Effector memory CD4-positive, alpha-beta T cell (primary cell): ENCODE measurements around the gene KIAA1328.

Experiments
- DNase-seq, 3 donors: peaks; one replicate each; pipeline ENCODE4 v3.0.0-alpha.2; 2020
- H3K27ac ChIP-seq: 2 replicates; pipeline ENCODE4 v1.7.0; 2013; ENCODE audit warnings: mild to moderate bottlenecking, low read length, moderate library complexity; ENCODE audit not compliant: insufficient read depth, poor library complexity, severe bottlenecking
- H3K27me3 ChIP-seq: replicated peaks from 2 replicates; pipeline ENCODE4 v1.7.0; 2013; ENCODE audit warnings: mild to moderate bottlenecking, low read length; ENCODE audit not compliant: insufficient read depth, control insufficient read depth, poor library complexity, severe bottlenecking
- H3K36me3 ChIP-seq: 2 replicates; pipeline ENCODE4 v1.7.0; 2013; ENCODE audit warnings: mild to moderate bottlenecking, low read length, moderate library complexity; ENCODE audit not compliant: control insufficient read depth, insufficient read depth
- H3K4me1 ChIP-seq: 2 replicates; pipeline ENCODE4 v1.7.0; 2013; ENCODE audit warnings: low read length, mild to moderate bottlenecking; ENCODE audit not compliant: control insufficient read depth, insufficient read depth, poor library complexity, severe bottlenecking
- H3K4me3 ChIP-seq: 2 replicates; pipeline ENCODE4 v1.7.0; 2013; ENCODE audit warnings: low read length, low read depth, mild to moderate bottlenecking; ENCODE audit not compliant: insufficient read depth, poor library complexity, severe bottlenecking
- H3K9me3 ChIP-seq: 2 replicates; pipeline ENCODE4 v1.7.0; 2013; ENCODE audit warnings: mild to moderate bottlenecking, low read length, moderate library complexity; ENCODE audit not compliant: control insufficient read depth

Gene KIAA1328

GRCh38 chr18:37249895-37250618 is 421.1 kb downstream of the KIAA1328 start:
- DNase-seq: no peak
- no peaks in the 10 kb centered on the region for H3K9me3 ChIP-seq
- peaks cover 12% of the 10 kb centered on the region for H3K27me3 ChIP-seq
- no peak overlapping the region for H3K27ac ChIP-seq
- no peaks in the 10 kb centered on the region for H3K36me3 ChIP-seq
- peaks cover 2% of the 10 kb centered on the region for H3K4me1 ChIP-seq
- no peak overlapping the region for H3K4me3 ChIP-seq

DNA sequence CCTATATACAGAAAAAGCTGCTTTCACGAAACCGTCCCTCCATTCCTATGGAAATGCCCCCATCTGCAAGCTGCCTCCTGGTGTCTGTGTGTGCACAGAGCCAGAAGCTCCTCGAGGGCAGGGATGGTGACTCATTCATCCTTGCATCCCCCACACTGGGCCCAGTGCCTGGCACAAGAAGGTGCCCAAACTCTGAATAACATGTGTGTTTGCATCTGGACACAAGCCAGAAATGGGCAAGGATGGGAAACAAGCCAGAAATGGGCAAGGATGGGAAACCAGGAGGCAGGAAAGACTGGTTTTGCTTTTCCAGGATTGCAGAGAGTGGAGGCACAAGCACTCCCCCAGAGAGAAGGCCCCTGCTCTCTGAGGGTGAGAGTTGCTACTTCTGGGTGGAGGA is 422.8 kb downstream of the KIAA1328 start:
- Histone ChIP-seq H3K9me3 (no peaks in the 10 kb centered on the region), H3K4me3 (no peak overlapping the region), H3K36me3 (no peaks in the 10 kb centered on the region), H3K27me3 (peaks cover 17% of the 10 kb centered on the region), H3K4me1 (peaks cover 2% of the 10 kb centered on the region), H3K27ac (no peak overlapping the region)
- DNase-seq: no peak

DNA sequence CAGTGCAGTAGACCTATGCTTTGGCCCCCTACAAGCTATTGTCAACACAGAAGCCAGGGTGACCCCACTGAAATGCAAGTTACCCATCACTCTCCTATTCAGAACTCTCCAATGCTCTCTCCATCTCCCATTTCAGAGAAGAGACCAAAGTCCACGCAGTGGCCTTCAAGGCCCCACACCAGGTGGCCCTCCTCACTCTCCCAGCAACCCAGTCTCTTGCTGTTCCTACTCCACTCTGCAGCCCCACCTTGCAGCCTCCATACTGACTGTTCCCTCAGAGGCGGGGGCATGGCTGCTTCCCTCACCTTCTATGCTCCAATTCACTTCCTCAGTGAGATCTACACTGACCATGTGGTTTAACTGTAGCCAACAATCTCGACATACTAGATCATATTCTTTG is 423.4 kb downstream of the KIAA1328 start:
- Histone ChIP-seq H3K27ac (no peak overlapping the region), H3K9me3 (no peaks in the 10 kb centered on the region), H3K4me3 (no peak overlapping the region), H3K4me1 (peaks cover 2% of the 10 kb centered on the region), H3K27me3 (peaks cover 17% of the 10 kb centered on the region), H3K36me3 (no peaks in the 10 kb centered on the region)
- DNase-seq: no peak

- no peaks in the 10 kb centered on the region for H3K36me3 ChIP-seq
- no peak for DNase-seq
- no peaks in the 10 kb centered on the region for H3K9me3 ChIP-seq
- peaks cover 17% of the 10 kb centered on the region for H3K27me3 ChIP-seq
- H3K4me3 ChIP-seq: no peak overlapping the region
- H3K4me1 ChIP-seq: peaks cover 2% of the 10 kb centered on the region
- no peak overlapping the region for H3K27ac ChIP-seq
These were observed 424.0 kb downstream of the KIAA1328 start for GRCh38 chr18:37252854-37253393.

- peaks cover 2% of the 10 kb centered on the region for H3K4me1 ChIP-seq
- H3K36me3 ChIP-seq: no peaks in the 10 kb centered on the region
- H3K27me3 ChIP-seq: peaks cover 17% of the 10 kb centered on the region
- no peaks in the 10 kb centered on the region for H3K9me3 ChIP-seq
- no peak for DNase-seq
- no peak overlapping the region for H3K27ac ChIP-seq
- H3K4me3 ChIP-seq: no peak overlapping the region
These were observed 424.7 kb downstream of the KIAA1328 start for GRCh38 chr18:37253394-37254235.

GRCh38 chr18:37254236-37254754 is 425.4 kb downstream of the KIAA1328 start:
- H3K36me3 ChIP-seq: no peaks in the 10 kb centered on the region
- H3K27ac ChIP-seq: no peak overlapping the region
- no peak for DNase-seq
- no peak overlapping the region for H3K4me3 ChIP-seq
- peaks cover 17% of the 10 kb centered on the region for H3K27me3 ChIP-seq
- H3K9me3 ChIP-seq: no peaks in the 10 kb centered on the region
- peaks cover 2% of the 10 kb centered on the region for H3K4me1 ChIP-seq

DNA sequence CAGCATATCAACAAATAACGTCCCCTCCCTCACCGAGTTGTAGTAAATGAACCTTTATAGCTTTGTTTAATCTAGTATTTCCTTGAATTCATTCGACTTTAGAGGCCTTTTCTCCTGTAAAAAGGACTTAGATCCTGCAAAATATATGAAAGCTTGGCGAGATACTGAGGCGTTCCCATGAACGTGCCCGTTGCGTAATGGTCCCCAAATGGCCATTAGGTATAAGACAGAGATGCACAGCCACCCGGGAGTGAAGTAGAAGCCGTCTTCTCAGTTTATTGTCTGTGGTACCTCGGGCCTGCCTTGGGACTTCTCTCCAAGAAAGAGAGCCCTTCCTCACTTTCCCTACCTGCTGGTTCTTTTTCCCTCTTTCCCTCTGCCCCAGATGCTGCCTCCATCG is 426.0 kb downstream of the KIAA1328 start:
- Histone ChIP-seq H3K27ac (no peak overlapping the region), H3K27me3 (peaks cover 17% of the 10 kb centered on the region), H3K9me3 (no peaks in the 10 kb centered on the region), H3K4me3 (no peak overlapping the region), H3K36me3 (no peaks in the 10 kb centered on the region), H3K4me1 (peaks cover 2% of the 10 kb centered on the region)
- no peak for DNase-seq

DNA sequence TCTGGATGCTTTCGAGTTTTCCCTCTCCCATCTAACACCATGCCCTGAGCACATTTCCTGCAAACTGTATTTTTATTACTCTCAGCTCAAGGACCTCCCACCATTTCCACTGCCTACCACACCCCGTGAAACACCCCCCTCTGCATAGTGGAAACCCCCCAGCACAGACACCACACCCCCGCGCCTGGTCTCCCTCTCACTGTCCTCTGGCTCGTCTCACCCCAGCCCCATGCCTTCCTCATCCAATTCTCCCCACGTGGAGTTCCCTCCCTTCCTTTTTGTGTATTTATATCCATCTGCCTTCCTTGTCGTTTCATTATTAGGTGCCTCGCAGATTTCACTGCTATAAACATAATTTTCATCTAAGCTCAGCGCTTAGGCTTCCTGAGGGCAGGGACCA is 429.2 kb downstream of the KIAA1328 start:
- Histone ChIP-seq H3K4me1 (peaks cover 2% of the 10 kb centered on the region), H3K9me3 (no peaks in the 10 kb centered on the region), H3K27ac (no peak overlapping the region), H3K36me3 (no peaks in the 10 kb centered on the region), H3K4me3 (no peak overlapping the region), H3K27me3 (peaks cover 17% of the 10 kb centered on the region)
- no peak for DNase-seq

DNA sequence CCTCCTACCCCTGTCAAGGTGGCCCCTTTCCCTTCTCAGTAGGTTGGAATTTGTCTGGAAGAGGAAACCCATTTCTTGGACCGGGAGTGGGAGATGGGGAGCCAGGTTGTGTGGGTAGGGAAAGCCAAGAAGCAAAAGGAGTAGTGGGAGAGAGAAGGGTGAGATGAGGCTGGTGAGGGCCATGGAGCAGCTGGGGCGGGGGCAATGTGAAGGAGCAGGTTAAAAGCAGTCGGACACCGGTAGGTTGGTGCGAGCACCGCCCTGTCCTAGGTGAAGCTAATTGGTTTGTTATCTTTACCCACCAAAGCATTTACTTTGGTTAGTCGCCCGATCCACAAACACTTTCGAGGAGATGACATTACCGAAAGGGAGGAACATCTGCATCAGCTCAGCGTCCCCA is 429.9 kb downstream of the KIAA1328 start:
- H3K27me3 ChIP-seq: peaks cover 12% of the 10 kb centered on the region
- no peak for DNase-seq
- no peak overlapping the region for H3K27ac ChIP-seq
- no peak overlapping the region for H3K4me3 ChIP-seq
- H3K4me1 ChIP-seq: no peaks in the 10 kb centered on the region
- no peaks in the 10 kb centered on the region for H3K36me3 ChIP-seq
- H3K9me3 ChIP-seq: no peaks in the 10 kb centered on the region

GRCh38 chr18:37259711-37260110 is 430.8 kb downstream of the KIAA1328 start:
- DNase-seq: no peak
- Histone ChIP-seq H3K27me3 (peaks cover 8% of the 10 kb centered on the region), H3K9me3 (no peaks in the 10 kb centered on the region), H3K4me3 (no peak overlapping the region), H3K27ac (no peak overlapping the region), H3K36me3 (no peaks in the 10 kb centered on the region), H3K4me1 (no peaks in the 10 kb centered on the region)
